Germinal center (tissue), 1 donor: ENCODE measurements around the gene SIGLEC5.

Experiments used
- DNase-seq: peaks from one replicate; pipeline ENCODE4 v3.0.0; 2012; ENCODE audit warnings: mixed read lengths, low spot score

The SIGLEC5 gene

GRCh38 chr19:51587264-51588191, 42.7 kb downstream of the SIGLEC5 start:
- no peak for DNase-seq

- DNase-seq: no peak
Measured at GRCh38 chr19:51586799-51587198, 43.4 kb downstream of the SIGLEC5 start.

GRCh38 chr19:51586103-51586728, 44.0 kb downstream of the SIGLEC5 start:
- DNase-seq: no peak

- DNase-seq: no peak
Measured at GRCh38 chr19:51576850-51577249, 53.4 kb downstream of the SIGLEC5 start.

- DNase-seq: no peak
Measured at GRCh38 chr19:51573331-51573730, 56.9 kb downstream of the SIGLEC5 start.

- no peak for DNase-seq
Measured at GRCh38 chr19:51572908-51573307, 57.3 kb downstream of the SIGLEC5 start.

- DNase-seq: peak; percentile 22
Measured at GRCh38 chr19:51572410-51572809, 57.8 kb downstream of the SIGLEC5 start.

GRCh38 chr19:51571599-51571998, 58.6 kb downstream of the SIGLEC5 start:
- no peak for DNase-seq

GRCh38 chr19:51570962-51571575, 59.1 kb downstream of the SIGLEC5 start, which contains the start of gene ZNF175:
Gene ZNF175 (plus strand): TSS chr19:51571283. CDS start chr19:51573330, 2,047 bp downstream.
- peak; percentile 80 for DNase-seq

- no peak for DNase-seq
Measured at GRCh38 chr19:51568456-51568855, 61.7 kb downstream of the SIGLEC5 start.

- DNase-seq: no peak
Measured at GRCh38 chr19:51567583-51567982, 62.6 kb downstream of the SIGLEC5 start.

GRCh38 chr19:51566489-51567100, 63.6 kb downstream of the SIGLEC5 start:
- no peak for DNase-seq

GRCh38 chr19:51565583-51565982, 64.6 kb downstream of the SIGLEC5 start:
- DNase-seq: no peak

- DNase-seq: no peak
Measured at GRCh38 chr19:51564791-51565190, 65.4 kb downstream of the SIGLEC5 start.
